AG09309 (cell line): ENCODE data around the gene GADL1.

ENCODE experiments used
- DNase-seq: peaks from one replicate; pipeline ENCODE4 v3.0.0-alpha.2; 2010; ENCODE audit warnings: low read depth
- H3K4me3 ChIP-seq: 2 replicates; pipeline ENCODE4 v1.5.1; 2011; ENCODE audit warnings: mild to moderate bottlenecking, low read depth, low read length, moderate library complexity; ENCODE audit not compliant: control insufficient read depth
- CTCF ChIP-seq: IDR thresholded peaks from 2 replicates; pipeline ENCODE4 v1.5.1; 2011; ENCODE audit warnings: mild to moderate bottlenecking, low read depth, low read length, inconsistent platforms; ENCODE audit not compliant: insufficient read depth, control insufficient read depth; ENCODE audit errors: missing control alignments

Gene GADL1

GRCh38 chr3:30700702-30701321 lies 193.6 kb downstream of the GADL1 start:
- H3K4me3 ChIP-seq: no peak overlapping the region
- TF ChIP-seq CTCF: no peak
- DNase-seq: no peak

- TF ChIP-seq CTCF: no peak
- no peak overlapping the region for H3K4me3 ChIP-seq
- DNase-seq: no peak
Measured at GRCh38 chr3:30699927-30700326, 194.5 kb downstream of the GADL1 start.

GRCh38 chr3:30698549-30698948 lies 195.9 kb downstream of the GADL1 start:
- no peak for TF ChIP-seq CTCF
- no peak overlapping the region for H3K4me3 ChIP-seq
- DNase-seq: no peak

GRCh38 chr3:30696896-30697295 lies 197.6 kb downstream of the GADL1 start:
- no peak for DNase-seq
- TF ChIP-seq CTCF: no peak
- H3K4me3 ChIP-seq: no peak overlapping the region

- no peak for TF ChIP-seq CTCF
- no peak for DNase-seq
- no peak overlapping the region for H3K4me3 ChIP-seq
Measured at GRCh38 chr3:30696403-30696819, 198.1 kb downstream of the GADL1 start.

- H3K4me3 ChIP-seq: no peak overlapping the region
- TF ChIP-seq CTCF: no peak
- DNase-seq: no peak
Measured at GRCh38 chr3:30695302-30696061, 199.0 kb downstream of the GADL1 start.
